ENCODE data around the gene CD53. TPM values are rescaled to one million over a fixed set of nuclear protein-coding genes. Genes with fewer than 3 reads are reported as not detected.
A peak's percentile ranks its signal among the peaks of the same experiment; 100 is the strongest.
"Not testable (repeated sequence)": the region's sequence is repeated elsewhere in the genome, so short reads cannot be mapped to it uniquely, and the experiment has no call there.

Gene CD53
- polyA plus RNA-seq, 6 donors from 2014 or later: 1,145 to 1,609 (median 1,337) TPM

GRCh38 chr1:110902820-110903463, 30.0 kb downstream of the CD53 start:
- DNase-seq (no peak), ATAC-seq (ENCODE audit: low read depth in 2 of 2) (no peak)
- H3K4me1 Mint-ChIP-seq: peaks cover 37 to 61% (median 48%) of the 10 kb centered on the region in 3 donors
- H3K9me3 Mint-ChIP-seq: peaks cover 0 to 4% (median 0%) of the 10 kb centered on the region in 7 donors
- H3K27me3 Mint-ChIP-seq: no peaks in the 10 kb centered on the region
- peak overlapping the region in 5 of 6 donors; percentile 82 to 94 (median 88) for H3K27ac Mint-ChIP-seq
- H3K36me3 Mint-ChIP-seq: peaks cover 15 to 24% of the 10 kb centered on the region in 2 donors
- H3K4me3 Mint-ChIP-seq: no peak overlapping the region

- H3K4me1 Mint-ChIP-seq: peaks cover 37 to 52% (median 47%) of the 10 kb centered on the region in 3 donors
- ATAC-seq (ENCODE audit: low read depth in 2 of 2) (no peak), DNase-seq (no peak)
- peaks cover 14 to 20% of the 10 kb centered on the region in 2 donors for H3K36me3 Mint-ChIP-seq
- peak overlapping the region in 1 of 8 donors; percentile 57 for H3K4me3 Mint-ChIP-seq
- peaks cover 0 to 12% (median 0%) of the 10 kb centered on the region in 7 donors for H3K9me3 Mint-ChIP-seq
- H3K27me3 Mint-ChIP-seq: no peaks in the 10 kb centered on the region
- peak overlapping the region; percentile 14 to 89 (median 83) for H3K27ac Mint-ChIP-seq
These were observed 31.0 kb downstream of the CD53 start for GRCh38 chr1:110903853-110904500.

GRCh38 chr1:110912784-110913183, 39.8 kb downstream of the CD53 start:
- H3K4me1 Mint-ChIP-seq: peaks cover 0 to 6% (median 5%) of the 10 kb centered on the region in 3 donors
- peaks cover 0 to 27% (median 2%) of the 10 kb centered on the region in 7 donors for H3K9me3 Mint-ChIP-seq
- H3K4me3 Mint-ChIP-seq: no peak overlapping the region
- DNase-seq (no peak), ATAC-seq (ENCODE audit: low read depth in 2 of 2) (no peak)
- no peak overlapping the region for H3K27ac Mint-ChIP-seq
- peaks cover 0 to 7% of the 10 kb centered on the region in 2 donors for H3K36me3 Mint-ChIP-seq
- H3K27me3 Mint-ChIP-seq: peaks cover 0 to 13% (median 0%) of the 10 kb centered on the region in 3 donors

- H3K27me3 Mint-ChIP-seq: peaks cover 0 to 19% (median 0%) of the 10 kb centered on the region in 3 donors
- H3K9me3 Mint-ChIP-seq: peaks cover 0 to 17% (median 2%) of the 10 kb centered on the region in 7 donors
- H3K36me3 Mint-ChIP-seq: peaks cover 0 to 11% of the 10 kb centered on the region in 2 donors
- no peak overlapping the region for H3K27ac Mint-ChIP-seq
- no peak overlapping the region for H3K4me3 Mint-ChIP-seq
- DNase-seq (no peak), ATAC-seq (ENCODE audit: low read depth in 2 of 2) (no peak)
- peaks cover 0 to 6% (median 5%) of the 10 kb centered on the region in 3 donors for H3K4me1 Mint-ChIP-seq
These were observed 41.7 kb downstream of the CD53 start for GRCh38 chr1:110914676-110915075.

GRCh38 chr1:110915804-110916203, 42.9 kb downstream of the CD53 start:
- no peak for ATAC-seq (ENCODE audit: low read depth in 2 of 2)
- Mint-ChIP-seq H3K4me1 (peaks cover 0 to 6% (median 5%) of the 10 kb centered on the region in 3 donors), H3K9me3 (peaks cover 0 to 14% (median 2%) of the 10 kb centered on the region in 7 donors), H3K27ac (no peak overlapping the region), H3K36me3 (peaks cover 8 to 10% of the 10 kb centered on the region in 2 donors), H3K27me3 (peaks cover 5 to 27% (median 8%) of the 10 kb centered on the region in 3 donors), H3K4me3 (no peak overlapping the region)
- DNase-seq: no peak

GRCh38 chr1:110916274-110916668, 43.3 kb downstream of the CD53 start:
- ATAC-seq (ENCODE audit: low read depth in 2 of 2) (no peak), DNase-seq (no peak)
- Mint-ChIP-seq H3K27ac (no peak overlapping the region), H3K27me3 (peaks cover 5 to 28% (median 8%) of the 10 kb centered on the region in 3 donors), H3K9me3 (peaks cover 0 to 12% (median 2%) of the 10 kb centered on the region in 7 donors), H3K4me3 (no peak overlapping the region), H3K4me1 (peaks cover 0 to 6% (median 5%) of the 10 kb centered on the region in 3 donors), H3K36me3 (peaks cover 6 to 8% of the 10 kb centered on the region in 2 donors)

- Mint-ChIP-seq H3K9me3 (peaks cover 0 to 15% (median 3%) of the 10 kb centered on the region in 7 donors), H3K4me3 (no peak overlapping the region), H3K27ac (peak overlapping the region in 1 of 6 donors; percentile 43), H3K36me3 (peaks cover 8 to 9% of the 10 kb centered on the region in 2 donors), H3K27me3 (peaks cover 5 to 32% (median 8%) of the 10 kb centered on the region in 3 donors), H3K4me1 (peaks cover 0 to 6% (median 5%) of the 10 kb centered on the region in 3 donors)
- ATAC-seq (ENCODE audit: low read depth in 2 of 2) (no peak), DNase-seq (no peak)
These were observed 43.8 kb downstream of the CD53 start for GRCh38 chr1:110916669-110917306.

- Mint-ChIP-seq H3K27ac (no peak overlapping the region), H3K27me3 (peaks cover 5 to 44% (median 8%) of the 10 kb centered on the region in 3 donors)
These were observed 45.1 kb downstream of the CD53 start for GRCh38 chr1:110918016-110918415.

GRCh38 chr1:110921953-110922352, 49.0 kb downstream of the CD53 start:
- ATAC-seq (ENCODE audit: low read depth in 2 of 2): no peak
- H3K4me3 Mint-ChIP-seq: no peak overlapping the region
- no peak overlapping the region for H3K27ac Mint-ChIP-seq
- H3K4me1 Mint-ChIP-seq: peaks cover 0 to under 1% (median under 1%) of the 10 kb centered on the region in 3 donors
- peaks cover 8 to 24% of the 10 kb centered on the region in 2 donors for H3K36me3 Mint-ChIP-seq
- peaks cover 0 to 20% (median 10%) of the 10 kb centered on the region in 7 donors for H3K9me3 Mint-ChIP-seq
- H3K27me3 Mint-ChIP-seq: peaks cover 5 to 38% (median 8%) of the 10 kb centered on the region in 3 donors
- DNase-seq: no peak

More at GRCh38 chr1:110918016-110918415, 45.1 kb downstream of the CD53 start:
- Mint-ChIP-seq H3K36me3 (peaks cover 8 to 15% of the 10 kb centered on the region in 2 donors), H3K4me1 (peaks cover 0 to 6% (median 5%) of the 10 kb centered on the region in 3 donors), H3K4me3 (no peak overlapping the region), H3K9me3 (peaks cover 0 to 22% (median 9%) of the 10 kb centered on the region in 7 donors)
- no peak for ATAC-seq (ENCODE audit: low read depth in 2 of 2)
- no peak for DNase-seq

GRCh38 chr1:110927484-110928075, 54.6 kb downstream of the CD53 start:
- Mint-ChIP-seq H3K4me1 (peaks cover 6 to 9% (median 9%) of the 10 kb centered on the region in 3 donors), H3K36me3 (peaks cover 0 to 14% of the 10 kb centered on the region in 2 donors), H3K27ac (no peak overlapping the region), H3K4me3 (no peak overlapping the region), H3K9me3 (peaks cover 0 to 42% (median 30%) of the 10 kb centered on the region in 7 donors), H3K27me3 (peaks cover 0 to 35% (median 0%) of the 10 kb centered on the region in 3 donors)
- no peak for ATAC-seq (ENCODE audit: low read depth in 2 of 2)
- no peak for DNase-seq

GRCh38 chr1:110928191-110928590, 55.2 kb downstream of the CD53 start:
- Mint-ChIP-seq H3K36me3 (peaks cover 0 to 14% of the 10 kb centered on the region in 2 donors), H3K4me1 (peaks cover 6 to 9% (median 9%) of the 10 kb centered on the region in 3 donors), H3K9me3 (peaks cover 0 to 42% (median 30%) of the 10 kb centered on the region in 7 donors), H3K27me3 (peaks cover 0 to 31% (median 0%) of the 10 kb centered on the region in 3 donors), H3K27ac (peak overlapping the region in 1 of 6 donors; percentile 61), H3K4me3 (no peak overlapping the region)
- ATAC-seq (ENCODE audit: low read depth in 2 of 2): peak in 1 of 2 donors; percentile 23
- no peak for DNase-seq

- H3K36me3 Mint-ChIP-seq: peaks cover 0 to 14% of the 10 kb centered on the region in 2 donors
- H3K4me1 Mint-ChIP-seq: peaks cover 6 to 9% (median 9%) of the 10 kb centered on the region in 3 donors
- ATAC-seq (ENCODE audit: low read depth in 2 of 2): no peak
- no peak for DNase-seq
- H3K27me3 Mint-ChIP-seq: peaks cover 0 to 31% (median 0%) of the 10 kb centered on the region in 3 donors
- H3K27ac Mint-ChIP-seq: no peak overlapping the region
- H3K4me3 Mint-ChIP-seq: no peak overlapping the region
- peaks cover 0 to 39% (median 26%) of the 10 kb centered on the region in 7 donors for H3K9me3 Mint-ChIP-seq
These were observed 56.0 kb downstream of the CD53 start for GRCh38 chr1:110928904-110929303.

- ATAC-seq (ENCODE audit: low read depth in 2 of 2); H3K27ac Mint-ChIP-seq; DNase-seq; H3K4me3 Mint-ChIP-seq; H3K4me1 Mint-ChIP-seq: not testable (repeated sequence)
- H3K27me3 Mint-ChIP-seq: peaks cover 0 to 25% (median 0%) of the 10 kb centered on the region in 3 donors
- H3K9me3 Mint-ChIP-seq: peaks cover 8 to 47% (median 41%) of the 10 kb centered on the region in 7 donors
- H3K36me3 Mint-ChIP-seq: peaks cover 15% of the 10 kb centered on the region in 2 donors
These were observed 58.1 kb downstream of the CD53 start for GRCh38 chr1:110931097-110931496.
